CD14-positive monocyte (primary cell): Measurements from ENCODE around the gene DYNLT2. TPM values are rescaled to one million over a fixed set of nuclear protein-coding genes. Genes with fewer than 3 reads are reported as not detected.

Experiments
- DNase-seq, 3 donors: peaks; one replicate each; pipeline ENCODE4 v3.0.0-alpha.2; 2011 to 2022
- H2AFZ ChIP-seq: 2 replicates; pipeline ENCODE4 v1.6.0; 2012; ENCODE audit warnings: mild to moderate bottlenecking, low read depth, low read length, inconsistent platforms; ENCODE audit not compliant: insufficient read depth, poor library complexity, severe bottlenecking
- H3K27ac ChIP-seq, 2 donors: 1 replicate in 1 of 2; 2 replicates in 1 of 2; pipeline ENCODE4 v1.5.1; 2012 to 2013; ENCODE audit warnings: low read length in 2 of 2, control low read depth in 1 of 2, inconsistent platforms in 1 of 2, low read depth in 1 of 2, mild to moderate bottlenecking in 1 of 2
- H3K27me3 ChIP-seq, 2 donors: one replicate each; pipeline versions ENCODE4 v1.6.0 to v1.6.1; 2011 to 2013; ENCODE audit warnings: low read length in 2 of 2; ENCODE audit not compliant: control insufficient read depth in 2 of 2, insufficient read depth in 2 of 2
- H3K36me3 ChIP-seq, 2 donors: replicated peaks in 1 of 2; 1 replicate in 1 of 2; 2 replicates in 1 of 2; pipeline versions ENCODE4 v1.5.1 to v1.6.1; 2012 to 2013; ENCODE audit warnings: low read length in 2 of 2, control low read depth in 1 of 2, inconsistent platforms in 1 of 2, mild to moderate bottlenecking in 1 of 2; ENCODE audit not compliant: insufficient read depth in 2 of 2, control insufficient read depth in 1 of 2
- H3K4me1 ChIP-seq, 2 donors: 1 replicate in 1 of 2; 2 replicates in 1 of 2; pipeline versions ENCODE4 v1.5.1 to v1.6.1; 2012 to 2013; ENCODE audit warnings: low read length in 2 of 2, control low read depth in 1 of 2, inconsistent platforms in 1 of 2, mild to moderate bottlenecking in 1 of 2, moderate library complexity in 1 of 2; ENCODE audit not compliant: insufficient read depth in 2 of 2, control insufficient read depth in 1 of 2
- H3K4me2 ChIP-seq: replicated peaks from 2 replicates; pipeline ENCODE3; 2012; ENCODE audit warnings: low read length, moderate library complexity, mild to moderate bottlenecking; ENCODE audit not compliant: poor library complexity, severe bottlenecking; ENCODE audit errors: extremely low read depth
- H3K4me3 ChIP-seq, 3 experiments: fragments of 200-600 bp in 1 of 3; sonication (generic) in 1 of 3; replicated peaks in 1 of 3; 1 replicate in 2 of 3; 2 replicates in 1 of 3; pipeline ENCODE4 v1.5.1; 2011 to 2013; ENCODE audit warnings: low read length in 3 of 3, mild to moderate bottlenecking in 3 of 3, control low read depth in 2 of 3, low read depth in 2 of 3, inconsistent platforms in 1 of 3, moderate library complexity in 1 of 3
- H3K79me2 ChIP-seq: 2 replicates; pipeline ENCODE4 v1.6.0; 2012; ENCODE audit warnings: mild to moderate bottlenecking, control low read depth, inconsistent platforms, low read length, moderate library complexity; ENCODE audit not compliant: insufficient read depth
- H3K9ac ChIP-seq: 2 replicates; pipeline ENCODE4 v1.6.0; 2017; ENCODE audit warnings: low read length, mild to moderate bottlenecking; ENCODE audit not compliant: insufficient read depth, poor library complexity, severe bottlenecking
- H3K9me3 ChIP-seq, 2 donors: replicated peaks in 1 of 2; 1 replicate in 1 of 2; 2 replicates in 1 of 2; pipeline versions ENCODE4 v1.5.1 to v1.6.1; 2012 to 2013; ENCODE audit warnings: low read length in 2 of 2, control low read depth in 1 of 2; ENCODE audit not compliant: control insufficient read depth in 1 of 2, insufficient read depth in 1 of 2
- H4K20me1 ChIP-seq: 2 replicates; pipeline ENCODE4 v1.6.0; 2012; ENCODE audit warnings: mild to moderate bottlenecking, low read length, control low read depth, moderate library complexity; ENCODE audit not compliant: insufficient read depth
- H3K27ac Mint-ChIP-seq, 7 donors: one replicate each; pipeline ENCODE4 v1.8.0; 2020; ENCODE audit warnings: mild to moderate bottlenecking in 7 of 7, mixed read lengths in 7 of 7, moderate library complexity in 6 of 7, inconsistent platforms in 2 of 7
- H3K27me3 Mint-ChIP-seq, 3 donors: one replicate each; pipeline ENCODE4 v1.8.0; 2021 to 2022; ENCODE audit warnings: low read depth in 3 of 3, mild to moderate bottlenecking in 3 of 3, mixed read lengths in 3 of 3, moderate library complexity in 3 of 3, inconsistent platforms in 1 of 3
- H3K36me3 Mint-ChIP-seq, 2 donors: one replicate each; pipeline ENCODE4 v1.8.0; 2020; ENCODE audit warnings: mixed read lengths in 2 of 2, inconsistent platforms in 1 of 2, mild to moderate bottlenecking in 1 of 2
- H3K4me1 Mint-ChIP-seq: one replicate; pipeline ENCODE4 v1.8.0; 2020; ENCODE audit warnings: mild to moderate bottlenecking, mixed read lengths
- H3K4me3 Mint-ChIP-seq, 2 donors: one replicate each; pipeline ENCODE4 v1.8.0; 2020; ENCODE audit warnings: mild to moderate bottlenecking in 2 of 2, mixed read lengths in 2 of 2, moderate library complexity in 1 of 2
- H3K9me3 Mint-ChIP-seq, 7 donors: one replicate each; pipeline ENCODE4 v1.8.0; 2020 to 2022; ENCODE audit warnings: mixed read lengths in 7 of 7, mild to moderate bottlenecking in 6 of 7, moderate library complexity in 6 of 7, inconsistent platforms in 2 of 7
- CTCF ChIP-seq: fragments of 200-600 bp; IDR thresholded peaks from one replicate; pipeline ENCODE4 v1.8.0; 2022; ENCODE audit warnings: antibody characterized with exemption, mild to moderate bottlenecking
- WGBS: methylation state at CpG from one replicate; pipeline ENCODE4 v1.1.5; 2013; ENCODE audit warnings: missing lambda C conversion rate; ENCODE audit not compliant: insufficient coverage; 5-methylcytosine and 5-hydroxymethylcytosine counted together
- intact Hi-C, 2 donors: fragments of 100-400 bp; cut with micrococcal nuclease; formaldehyde crosslinking; loops; one replicate each; pipeline versions ENCODE4 v1.15.0 to v1.15.1; 2023
- polyA plus RNA-seq, 3 donors: library from polyadenylated mRNA; depleted of rRNA in 1 of 3; unstranded in 2 of 3; stranded (reverse) in 1 of 3; fragments of 300-500 nt in 2 of 3; fragments of >200 nt in 1 of 3; fragmentation: Illumina TruSeq in 2 of 3; gene quantifications; 1 replicate in 2 of 3; 2 replicates in 1 of 3; pipeline ENCODE4 v1.2.3, GENCODE V29; 2012 to 2021

The DYNLT2 gene
- polyA plus RNA-seq, 3 donors: 0.19 to 1.5 (median 0.86) TPM

DNA sequence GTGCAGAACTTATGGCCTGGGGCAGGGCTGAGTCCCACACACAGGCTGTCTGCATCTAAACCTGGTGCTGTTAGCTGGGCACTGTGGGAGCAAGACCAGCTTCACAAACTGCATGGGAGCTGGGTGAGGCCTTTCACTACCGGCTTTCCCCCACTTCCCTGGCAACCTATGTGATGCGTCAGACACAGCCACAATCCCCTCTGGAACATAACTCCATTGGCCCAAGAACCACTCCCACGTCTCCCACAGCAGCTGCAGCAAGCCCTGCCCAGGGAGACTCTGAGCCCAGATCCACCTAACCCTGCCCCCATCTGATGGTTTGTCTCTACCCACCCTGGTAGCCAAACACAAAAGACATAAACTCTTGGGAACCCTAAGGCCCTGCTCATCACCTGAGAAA is 58.9 kb downstream of the DYNLT2 start:
- no peaks in the 10 kb centered on the region for H3K4me1 ChIP-seq
- H3K9me3 ChIP-seq: peaks cover 22 to 54% of the 10 kb centered on the region in 2 donors
- no peak for TF ChIP-seq CTCF
- Mint-ChIP-seq H3K9me3 (peaks cover 31 to 57% (median 40%) of the 10 kb centered on the region in 7 donors), H3K4me3 (no peak overlapping the region), H3K36me3 (peaks cover 5 to 10% of the 10 kb centered on the region in 2 donors), H3K27ac (no peak overlapping the region), H3K27me3 (no peaks in the 10 kb centered on the region), H3K4me1 (peaks cover 2% of the 10 kb centered on the region)
- DNase-seq: no peak
- no peak overlapping the region for H3K4me2 ChIP-seq
- H3K4me3 ChIP-seq: no peak overlapping the region
- H2AFZ ChIP-seq: no peak overlapping the region
- intact Hi-C loops: no loop called here
- H3K27ac ChIP-seq: no peak overlapping the region
- no peaks in the 10 kb centered on the region for H3K27me3 ChIP-seq
- no peak overlapping the region for H3K9ac ChIP-seq
- 100% methylated on average over 3 of the region's 3 CpGs for WGBS
- no peaks in the 10 kb centered on the region for H3K79me2 ChIP-seq
- H4K20me1 ChIP-seq: no peaks in the 10 kb centered on the region
- peaks cover 0 to 3% of the 10 kb centered on the region in 2 donors for H3K36me3 ChIP-seq

GRCh38 chr6:169691260-169691659 is 60.1 kb downstream of the DYNLT2 start:
- no peaks in the 10 kb centered on the region for H3K27me3 Mint-ChIP-seq
- H3K36me3 Mint-ChIP-seq: peaks cover 12 to 20% of the 10 kb centered on the region in 2 donors
- H3K79me2 ChIP-seq: no peaks in the 10 kb centered on the region

More at GRCh38 chr6:169691260-169691659, 60.1 kb downstream of the DYNLT2 start:
- Histone ChIP-seq H3K9ac (no peak overlapping the region), H3K27me3 (no peaks in the 10 kb centered on the region), H3K4me2 (no peak overlapping the region), H3K36me3 (peaks cover 0 to 3% of the 10 kb centered on the region in 2 donors), H3K4me3 (no peak overlapping the region), H4K20me1 (no peaks in the 10 kb centered on the region), H2AFZ (no peak overlapping the region), H3K4me1 (no peaks in the 10 kb centered on the region), H3K9me3 (peaks cover 31 to 42% of the 10 kb centered on the region in 2 donors), H3K27ac (no peak overlapping the region)
- WGBS: no CpG with 5 or more reads among the region's 2 CpGs
- no peak for DNase-seq
- no peak for TF ChIP-seq CTCF
- H3K27ac Mint-ChIP-seq: no peak overlapping the region
- intact Hi-C loops: no loop called here
- H3K9me3 Mint-ChIP-seq: peaks cover 28 to 50% (median 33%) of the 10 kb centered on the region in 7 donors
- peaks cover 2% of the 10 kb centered on the region for H3K4me1 Mint-ChIP-seq
- no peak overlapping the region for H3K4me3 Mint-ChIP-seq

Other genes starting within 250 kb of the DYNLT2 start
- 10 to 100 TPM in 1 of 3 donors, 1 to 10 TPM in 1, under 1 TPM in 1; 0.95 to 20.5 (median 2.0) TPM for gene WDR27, start 49.5 kb downstream of the DYNLT2 start, polyA plus RNA-seq
- 10 to 100 TPM in 2 of 3 donors, 1 to 10 TPM in 1; 8.3 to 31.4 (median 28.5) TPM for gene C6orf120, start 49.4 kb downstream of the DYNLT2 start, polyA plus RNA-seq
- 10 to 100 TPM in 1 of 3 donors, 1 to 10 TPM in 2; 7.3 to 31.0 (median 8.1) TPM for gene PHF10, start 27.1 kb downstream of the DYNLT2 start, polyA plus RNA-seq
- 10 to 100 TPM; 10.6 to 33.0 (median 11.2) TPM for gene ERMARD, start 50 bp upstream of the DYNLT2 start, polyA plus RNA-seq